Measurements from ENCODE around the gene SPECC1.

SPECC1 gene

DNA sequence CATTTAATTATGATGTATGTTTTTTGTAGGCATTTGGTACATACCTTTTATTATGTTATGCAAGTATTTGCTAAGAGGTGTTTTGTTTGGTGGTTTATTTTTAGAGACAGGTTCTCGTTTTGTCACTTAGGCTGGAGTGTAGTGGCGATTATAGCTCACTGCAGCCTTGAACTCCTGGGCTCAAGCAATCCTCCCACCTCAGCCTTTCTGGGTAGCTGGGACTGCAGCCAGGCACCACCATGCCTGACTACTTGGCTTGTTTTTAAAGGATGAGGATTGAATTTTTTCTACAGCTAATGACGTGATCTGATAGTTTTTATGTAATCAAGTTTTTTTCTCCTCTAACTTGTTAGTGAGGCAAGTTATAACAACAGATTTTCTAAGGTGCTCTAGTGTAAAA is 199.6 kb downstream of the SPECC1 start:
- H3K4me3 ChIP-seq (ENCODE audit: control insufficient read depth, low read depth, low read length) = no peak overlapping the region
- DNase-seq (ENCODE audit: low read depth) = no peak
- TF ChIP-seq, protein P1, sequence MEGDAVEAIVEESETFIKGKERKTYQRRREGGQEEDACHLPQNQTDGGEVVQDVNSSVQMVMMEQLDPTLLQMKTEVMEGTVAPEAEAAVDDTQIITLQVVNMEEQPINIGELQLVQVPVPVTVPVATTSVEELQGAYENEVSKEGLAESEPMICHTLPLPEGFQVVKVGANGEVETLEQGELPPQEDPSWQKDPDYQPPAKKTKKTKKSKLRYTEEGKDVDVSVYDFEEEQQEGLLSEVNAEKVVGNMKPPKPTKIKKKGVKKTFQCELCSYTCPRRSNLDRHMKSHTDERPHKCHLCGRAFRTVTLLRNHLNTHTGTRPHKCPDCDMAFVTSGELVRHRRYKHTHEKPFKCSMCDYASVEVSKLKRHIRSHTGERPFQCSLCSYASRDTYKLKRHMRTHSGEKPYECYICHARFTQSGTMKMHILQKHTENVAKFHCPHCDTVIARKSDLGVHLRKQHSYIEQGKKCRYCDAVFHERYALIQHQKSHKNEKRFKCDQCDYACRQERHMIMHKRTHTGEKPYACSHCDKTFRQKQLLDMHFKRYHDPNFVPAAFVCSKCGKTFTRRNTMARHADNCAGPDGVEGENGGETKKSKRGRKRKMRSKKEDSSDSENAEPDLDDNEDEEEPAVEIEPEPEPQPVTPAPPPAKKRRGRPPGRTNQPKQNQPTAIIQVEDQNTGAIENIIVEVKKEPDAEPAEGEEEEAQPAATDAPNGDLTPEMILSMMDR (IDR thresholded peaks at IDR 0.05; ENCODE audit: control insufficient read depth, insufficient read depth, low read depth, low read length, missing control alignments) = no peak

DNA sequence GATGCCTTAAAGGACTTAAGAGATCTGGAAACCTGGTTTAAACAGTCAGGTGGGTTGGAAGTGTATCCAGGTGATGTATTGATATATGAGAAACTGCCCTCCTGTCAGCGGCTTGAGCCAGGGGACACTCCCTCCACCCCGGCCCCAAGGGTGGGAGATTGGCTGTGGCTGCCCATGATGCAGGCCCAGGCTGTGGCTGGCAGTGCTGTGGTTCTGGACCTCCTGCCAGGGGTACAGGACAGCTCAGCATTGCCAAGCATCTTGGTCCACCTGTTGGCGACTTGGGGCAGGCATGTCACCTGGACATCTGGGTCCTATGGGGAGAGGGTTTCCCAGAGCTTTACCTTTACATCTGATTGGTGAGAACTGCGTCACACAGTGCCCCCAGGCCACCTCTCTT is 201.0 kb downstream of the SPECC1 start:
- DNase-seq (ENCODE audit: low read depth) = no peak
- H3K4me3 ChIP-seq (ENCODE audit: control insufficient read depth, low read depth, low read length) = no peak overlapping the region
- TF ChIP-seq, protein P1 (IDR thresholded peaks at IDR 0.05; ENCODE audit: control insufficient read depth, insufficient read depth, low read depth, low read length, missing control alignments) = no peak

DNA sequence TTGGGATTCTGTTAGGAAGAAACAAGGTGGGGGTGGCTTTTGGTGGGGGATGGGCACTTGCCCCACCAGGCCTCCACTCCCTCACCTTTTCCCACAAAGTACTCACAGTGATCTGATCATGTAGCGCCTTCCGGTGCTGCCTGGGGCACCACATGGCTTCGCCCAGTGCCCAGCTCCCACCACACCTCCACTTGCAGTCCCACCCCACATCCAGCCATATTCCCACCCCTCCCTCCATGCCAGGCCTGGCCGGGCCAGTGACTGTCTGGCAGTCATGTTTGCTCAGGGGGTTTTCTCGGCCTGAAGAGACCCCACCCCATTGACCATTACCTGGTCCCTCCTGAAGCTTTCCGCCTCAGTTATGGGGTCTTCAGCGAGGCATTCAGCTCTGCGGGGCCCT is 201.5 kb downstream of the SPECC1 start:
- H3K4me3 ChIP-seq (ENCODE audit: control insufficient read depth, low read depth, low read length) = no peak overlapping the region
- TF ChIP-seq, protein P1 (IDR thresholded peaks at IDR 0.05; ENCODE audit: control insufficient read depth, insufficient read depth, low read depth, low read length, missing control alignments) = no peak
- DNase-seq (ENCODE audit: low read depth) = no peak

DNA sequence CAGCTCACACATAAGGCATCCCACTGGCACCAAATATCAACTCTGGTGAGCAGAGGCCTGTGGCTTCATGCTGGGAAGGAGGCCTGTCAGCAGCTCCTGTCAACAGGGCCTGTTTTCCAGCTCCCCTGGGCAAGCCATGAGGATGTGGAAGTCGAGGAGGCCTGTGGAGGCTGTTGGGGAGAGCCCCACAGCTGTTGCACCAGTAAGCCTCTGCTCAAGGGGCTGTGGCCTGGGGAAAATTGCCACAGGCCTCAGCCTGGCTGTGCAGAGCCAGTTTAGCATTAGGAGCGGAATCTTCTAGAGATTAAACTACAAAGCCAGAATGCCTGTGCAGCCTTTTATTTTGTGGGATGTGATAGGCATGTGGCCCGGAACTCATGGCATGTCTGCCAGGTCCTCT is 202.1 kb downstream of the SPECC1 start:
- H3K4me3 ChIP-seq (ENCODE audit: control insufficient read depth, low read depth, low read length) = no peak overlapping the region
- no peak for DNase-seq (ENCODE audit: low read depth)
- TF ChIP-seq, protein P1 (IDR thresholded peaks at IDR 0.05; ENCODE audit: control insufficient read depth, insufficient read depth, low read depth, low read length, missing control alignments) = no peak

DNA sequence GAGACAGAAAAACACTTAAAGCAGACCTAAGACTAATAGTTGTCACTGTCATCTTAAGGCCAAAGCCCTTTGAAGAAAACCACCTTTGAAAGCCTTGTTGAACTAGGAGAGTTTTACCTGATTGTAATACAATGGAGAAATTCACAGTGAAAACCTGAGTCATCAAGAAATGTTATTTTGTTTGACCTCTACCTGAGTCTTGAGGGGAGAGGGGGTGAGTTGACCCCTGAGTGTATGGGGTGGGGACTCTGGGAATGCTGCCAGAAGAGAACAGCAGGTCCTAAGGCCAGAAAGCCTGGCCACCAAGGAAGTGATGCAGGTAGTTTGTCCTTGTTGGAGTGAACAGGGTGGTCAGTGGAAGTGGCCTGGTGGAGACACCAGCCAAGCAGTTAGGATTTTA is 204.3 kb downstream of the SPECC1 start:
- TF ChIP-seq, protein P1 (IDR thresholded peaks at IDR 0.05; ENCODE audit: control insufficient read depth, insufficient read depth, low read depth, low read length, missing control alignments) = no peak
- no peak overlapping the region for H3K4me3 ChIP-seq (ENCODE audit: control insufficient read depth, low read depth, low read length)
- DNase-seq (ENCODE audit: low read depth) = no peak

DNA sequence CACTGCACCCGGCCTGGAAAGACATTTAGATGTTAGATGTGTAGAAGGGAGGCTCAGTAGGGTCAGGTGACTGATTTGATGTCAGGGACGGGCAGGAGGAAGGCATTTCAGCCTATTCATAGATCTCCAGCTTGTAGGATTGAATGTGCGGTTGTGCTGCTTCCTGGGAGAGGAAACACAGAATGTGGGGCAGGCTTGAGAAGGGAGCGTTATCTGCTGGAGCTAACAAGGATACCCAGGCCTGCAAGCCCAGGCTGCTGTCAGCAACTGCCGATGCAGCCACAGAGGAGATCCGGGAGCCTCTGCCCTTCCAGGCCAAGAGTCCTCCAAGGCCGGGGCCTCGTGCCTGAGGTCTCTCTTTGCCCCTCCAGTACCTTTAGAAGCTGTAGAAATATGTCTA is 205.6 kb downstream of the SPECC1 start:
- no peak for DNase-seq (ENCODE audit: low read depth)
- H3K4me3 ChIP-seq (ENCODE audit: control insufficient read depth, low read depth, low read length) = no peak overlapping the region
- TF ChIP-seq, protein P1 (IDR thresholded peaks at IDR 0.05; ENCODE audit: control insufficient read depth, insufficient read depth, low read depth, low read length, missing control alignments) = no peak

Measured in AG09309 (cell line).